Hematopoietic multipotent progenitor cell (in vitro differentiated cells): ENCODE measurements around the gene YIPF5. TPM values are rescaled to one million over a fixed set of nuclear protein-coding genes. Genes with fewer than 3 reads are reported as not detected.

Source experiments
- DNase-seq, 3 donors: peaks; one replicate each; pipeline ENCODE4 v3.0.0-alpha.2; 2011 to 2015; ENCODE audit warnings: low read depth in 2 of 3, low spot score in 2 of 3
- total RNA-seq: library from RNA; depleted of rRNA; stranded (reverse); fragments of >200 nt; gene quantifications from one replicate; pipeline ENCODE4 v1.2.3, GENCODE V29; 2012

The YIPF5 gene
- total RNA-seq, result 24.8 TPM

- peak; percentile 95 to 97 (median 96) for DNase-seq
Measured at GRCh38 chr5:144170276-144171024, at the start of gene YIPF5, which contains the start of gene KCTD16. Gene YIPF5, minus strand, starts transcription at chr5:144170659. Its CDS starts 704 bp downstream, at chr5:144169955. Gene KCTD16, plus strand, starts transcription at chr5:144170873.

- DNase-seq, result no peak
Measured at GRCh38 chr5:144219869-144220268, 49.4 kb upstream of the YIPF5 start.

- no peak for DNase-seq
Measured at GRCh38 chr5:144210655-144211054, 40.2 kb upstream of the YIPF5 start.

GRCh38 chr5:144209361-144209760, 38.9 kb upstream of the YIPF5 start:
- DNase-seq, result no peak

GRCh38 chr5:144207875-144208444, 37.5 kb upstream of the YIPF5 start:
- no peak for DNase-seq

- no peak for DNase-seq
Measured at GRCh38 chr5:144206141-144206540, 35.7 kb upstream of the YIPF5 start.

- DNase-seq, result no peak
Measured at GRCh38 chr5:144205141-144205551, 34.7 kb upstream of the YIPF5 start.

GRCh38 chr5:144203750-144204596, 33.5 kb upstream of the YIPF5 start:
- peak in 2 of 3 donors; percentile 54 to 77 for DNase-seq

- DNase-seq, result no peak
Measured at GRCh38 chr5:144202726-144203125, 32.3 kb upstream of the YIPF5 start.

GRCh38 chr5:144202072-144202471, 31.6 kb upstream of the YIPF5 start:
- no peak for DNase-seq

GRCh38 chr5:144201588-144201987, 31.1 kb upstream of the YIPF5 start:
- DNase-seq, result no peak

- DNase-seq, result no peak
Measured at GRCh38 chr5:144198386-144198785, 27.9 kb upstream of the YIPF5 start.

GRCh38 chr5:144196612-144197011, 26.2 kb upstream of the YIPF5 start:
- DNase-seq, result no peak

GRCh38 chr5:144195448-144195847, 25.0 kb upstream of the YIPF5 start:
- DNase-seq, result no peak

- DNase-seq, result peak in 1 of 3 donors; percentile 36
Measured at GRCh38 chr5:144194144-144194543, 23.7 kb upstream of the YIPF5 start.

- DNase-seq, result no peak
Measured at GRCh38 chr5:144192661-144193060, 22.2 kb upstream of the YIPF5 start.

- DNase-seq, result peak; percentile 49 to 88 (median 78)
Measured at GRCh38 chr5:144191998-144192397, 21.5 kb upstream of the YIPF5 start.

GRCh38 chr5:144191531-144191930, 21.1 kb upstream of the YIPF5 start:
- DNase-seq, result no peak

GRCh38 chr5:144189800-144190429, 19.5 kb upstream of the YIPF5 start:
- DNase-seq, result peak; percentile 66 to 82 (median 75)

GRCh38 chr5:144187699-144188294, 17.3 kb upstream of the YIPF5 start:
- DNase-seq, result peak; percentile 62 to 84 (median 71)
